Common myeloid progenitor, CD34-positive (primary cell): ENCODE measurements around the gene AGMO.

Source experiments
- CTCF ChIA-PET: fragments of 350-600 bp; sonication (Branson Sonifier 250); formaldehyde crosslinking; loops from one replicate; lab custom pipeline; 2021; ENCODE audit warnings: antibody characterized with exemption; lab: Charles Lee
- POLR2A ChIA-PET: fragments of 350-600 bp; sonication (Branson Sonifier 250); formaldehyde crosslinking; loops from one replicate; lab custom pipeline; 2021; ENCODE audit warnings: antibody characterized with exemption; lab: Charles Lee
- DNase-seq, 3 donors: peaks; one replicate each; pipeline versions ENCODE4 v3.0.0 to v3.0.0-alpha.2; 2013
- H3K27ac ChIP-seq, 2 experiments: 1 replicate in 1 of 2; 2 replicates in 1 of 2; pipeline ENCODE4 v1.7.0; 2013; ENCODE audit warnings: inconsistent platforms in 2 of 2, low read length in 2 of 2, mild to moderate bottlenecking in 2 of 2, low read depth in 1 of 2, moderate library complexity in 1 of 2; ENCODE audit not compliant: severe bottlenecking in 2 of 2, insufficient read depth in 1 of 2, poor library complexity in 1 of 2
- H3K27me3 ChIP-seq, 5 experiments: replicated peaks in 2 of 5; 1 replicate in 3 of 5; 2 replicates in 2 of 5; pipeline versions ENCODE4 v1.6.1 to v1.7.0; 2013; ENCODE audit warnings: low read length in 4 of 5, mild to moderate bottlenecking in 2 of 5, moderate library complexity in 2 of 5, inconsistent platforms in 1 of 5; ENCODE audit not compliant: insufficient read depth in 5 of 5, control insufficient read depth in 4 of 5
- H3K36me3 ChIP-seq, 4 experiments: 1 replicate in 2 of 4; 2 replicates in 2 of 4; pipeline versions ENCODE4 v1.6.1 to v1.7.0; 2013; ENCODE audit warnings: low read length in 3 of 4, control low read depth in 1 of 4, mild to moderate bottlenecking in 1 of 4; ENCODE audit not compliant: control insufficient read depth in 4 of 4, insufficient read depth in 4 of 4
- H3K4me1 ChIP-seq, 4 experiments: 1 replicate in 3 of 4; 2 replicates in 1 of 4; pipeline versions ENCODE4 v1.6.1 to v1.7.1; 2013; ENCODE audit warnings: low read length in 3 of 4, mild to moderate bottlenecking in 3 of 4, control low read depth in 1 of 4, inconsistent platforms in 1 of 4, moderate library complexity in 1 of 4; ENCODE audit not compliant: control insufficient read depth in 4 of 4, insufficient read depth in 4 of 4; ENCODE audit errors: control extremely low read depth in 1 of 4
- H3K4me3 ChIP-seq, 7 experiments: 1 replicate in 4 of 7; 2 replicates in 3 of 7; pipeline versions ENCODE4 v1.5.1 to v1.7.0; 2013; ENCODE audit warnings: mild to moderate bottlenecking in 7 of 7, low read length in 6 of 7, moderate library complexity in 6 of 7, inconsistent platforms in 2 of 7, low read depth in 2 of 7, control low read depth in 1 of 7; ENCODE audit not compliant: insufficient read depth in 4 of 7, control insufficient read depth in 1 of 7; ENCODE audit errors: extremely low read depth in 1 of 7
- H3K9me3 ChIP-seq, 5 experiments: 1 replicate in 4 of 5; 2 replicates in 1 of 5; pipeline versions ENCODE4 v1.6.1 to v1.7.1; 2013; ENCODE audit warnings: low read length in 4 of 5, mild to moderate bottlenecking in 2 of 5, inconsistent platforms in 1 of 5, low read depth in 1 of 5, moderate library complexity in 1 of 5; ENCODE audit not compliant: control insufficient read depth in 4 of 5, insufficient read depth in 2 of 5; ENCODE audit errors: control extremely low read depth in 1 of 5
- WGBS: methylation state at CpG from one replicate; pipeline ENCODE4 v1.1.5; 2013; ENCODE audit not compliant: insufficient coverage; 5-methylcytosine and 5-hydroxymethylcytosine counted together

The AGMO gene

GRCh38 chr7:15566476-15566875 is 4.7 kb upstream of the AGMO start:
- no peaks in the 10 kb centered on the region for H3K4me1 ChIP-seq
- no peaks in the 10 kb centered on the region for H3K27me3 ChIP-seq
- CTCF ChIA-PET, result interaction anchor here (0.7 kb wide), 1 partner anchor 12 kb away, joined by 3 read pairs; no protein-coding TSS in a partner anchor
- 100% methylated on average over 5 of the region's 5 CpGs for WGBS
- H3K9me3 ChIP-seq, result no peaks in the 10 kb centered on the region
- no peaks in the 10 kb centered on the region for H3K36me3 ChIP-seq
- no peak overlapping the region for H3K27ac ChIP-seq
- DNase-seq, result no peak
- H3K4me3 ChIP-seq, result no peak overlapping the region
- POLR2A ChIA-PET, result no interaction called here

GRCh38 chr7:15560968-15561367 is 847 bp downstream of the AGMO start:
- H3K36me3 ChIP-seq, result no peaks in the 10 kb centered on the region
- WGBS, result no CpG with 5 or more reads among the region's 1 CpG
- H3K4me1 ChIP-seq, result no peaks in the 10 kb centered on the region
- CTCF ChIA-PET, result no interaction called here
- POLR2A ChIA-PET, result no interaction called here
- no peak overlapping the region for H3K4me3 ChIP-seq
- H3K27ac ChIP-seq, result no peak overlapping the region
- no peaks in the 10 kb centered on the region for H3K27me3 ChIP-seq
- no peaks in the 10 kb centered on the region for H3K9me3 ChIP-seq
- no peak for DNase-seq

GRCh38 chr7:15559416-15559928 is 2.3 kb downstream of the AGMO start:
- Histone ChIP-seq H3K9me3 (no peaks in the 10 kb centered on the region), H3K27ac (no peak overlapping the region), H3K4me3 (no peak overlapping the region), H3K36me3 (no peaks in the 10 kb centered on the region), H3K4me1 (no peaks in the 10 kb centered on the region), H3K27me3 (no peaks in the 10 kb centered on the region)
- no peak for DNase-seq
- ChIA-PET CTCF (no interaction called here), POLR2A (interaction anchor here (0.6 kb wide), 1 partner anchor 1011 kb away, joined by 5 read pairs; no protein-coding TSS in a partner anchor)
- 81% methylated on average over 3 of the region's 3 CpGs for WGBS

- Histone ChIP-seq H3K36me3 (no peaks in the 10 kb centered on the region), H3K4me3 (no peak overlapping the region), H3K9me3 (no peaks in the 10 kb centered on the region), H3K27ac (no peak overlapping the region), H3K27me3 (no peaks in the 10 kb centered on the region), H3K4me1 (no peaks in the 10 kb centered on the region)
- CTCF ChIA-PET, result interaction anchor here (0.6 kb wide), 1 partner anchor 128 kb away, joined by 3 read pairs; no protein-coding TSS in a partner anchor
- WGBS, result no CpG with 5 or more reads among the region's 2 CpGs
- no peak for DNase-seq
- POLR2A ChIA-PET, result interaction anchor here (0.6 kb wide), 1 partner anchor 1011 kb away, joined by 5 read pairs; no protein-coding TSS in a partner anchor
These were observed 3.1 kb downstream of the AGMO start for GRCh38 chr7:15558756-15559155.

GRCh38 chr7:15557686-15558085 is 4.1 kb downstream of the AGMO start:
- no peak for DNase-seq
- ChIA-PET POLR2A (no interaction called here), CTCF (no interaction called here)
- no peak overlapping the region for H3K27ac ChIP-seq
- H3K9me3 ChIP-seq, result no peaks in the 10 kb centered on the region
- H3K4me3 ChIP-seq, result no peak overlapping the region
- no peaks in the 10 kb centered on the region for H3K36me3 ChIP-seq
- H3K4me1 ChIP-seq, result no peaks in the 10 kb centered on the region
- no peaks in the 10 kb centered on the region for H3K27me3 ChIP-seq

GRCh38 chr7:15557186-15557585 is 4.6 kb downstream of the AGMO start:
- DNase-seq, result no peak
- ChIA-PET CTCF (no interaction called here), POLR2A (no interaction called here)
- Histone ChIP-seq H3K9me3 (no peaks in the 10 kb centered on the region), H3K4me1 (no peaks in the 10 kb centered on the region), H3K27me3 (no peaks in the 10 kb centered on the region), H3K27ac (no peak overlapping the region), H3K4me3 (no peak overlapping the region), H3K36me3 (no peaks in the 10 kb centered on the region)
- WGBS, result 90% methylated on average over 5 of the region's 8 CpGs

GRCh38 chr7:15556339-15557105 is 5.3 kb downstream of the AGMO start:
- 100% methylated on average over 1 of the region's 4 CpGs for WGBS
- Histone ChIP-seq H3K9me3 (no peaks in the 10 kb centered on the region), H3K4me3 (no peak overlapping the region), H3K36me3 (no peaks in the 10 kb centered on the region), H3K27me3 (no peaks in the 10 kb centered on the region), H3K27ac (no peak overlapping the region), H3K4me1 (no peaks in the 10 kb centered on the region)
- ChIA-PET CTCF (no interaction called here), POLR2A (no interaction called here)
- no peak for DNase-seq
